ENCODE data around the gene GCSH.
"Not testable (repeated sequence)": the region's sequence is repeated elsewhere in the genome, so short reads cannot be mapped to it uniquely, and the experiment has no call there.

Gene GCSH

GRCh38 chr16:81123092-81123852 is 27.1 kb upstream of the GCSH start:
- Mint-ChIP-seq H3K4me3 (no peak overlapping the region), H3K9me3 (no peaks in the 10 kb centered on the region), H3K27ac (peak overlapping the region; percentile 70), H3K36me3 (ENCODE audit: low read depth) (no peaks in the 10 kb centered on the region), H3K4me1 (peaks cover 8% of the 10 kb centered on the region), H3K27me3 (ENCODE audit: low read depth, poor library complexity) (peaks cover 6% of the 10 kb centered on the region)
- DNase-seq, result no peak
- TF ChIP-seq CTCF (IDR thresholded peaks at IDR 0.05), result no peak

- Mint-ChIP-seq H3K9me3 (no peaks in the 10 kb centered on the region), H3K27ac (no peak overlapping the region), H3K27me3 (ENCODE audit: low read depth, poor library complexity) (peaks cover 5% of the 10 kb centered on the region), H3K4me1 (peaks cover 8% of the 10 kb centered on the region), H3K36me3 (ENCODE audit: low read depth) (no peaks in the 10 kb centered on the region), H3K4me3 (no peak overlapping the region)
- DNase-seq, result no peak
- TF ChIP-seq CTCF (IDR thresholded peaks at IDR 0.05), result no peak
Observed at GRCh38 chr16:81121474-81121990, 25.3 kb upstream of the GCSH start.

GRCh38 chr16:81117436-81117835 is 21.2 kb upstream of the GCSH start:
- Mint-ChIP-seq H3K4me1 (peaks cover 8% of the 10 kb centered on the region), H3K36me3 (ENCODE audit: low read depth) (no peaks in the 10 kb centered on the region), H3K4me3 (no peak overlapping the region), H3K27ac (no peak overlapping the region), H3K9me3 (no peaks in the 10 kb centered on the region), H3K27me3 (ENCODE audit: low read depth, poor library complexity) (peaks cover 9% of the 10 kb centered on the region)
- no peak for TF ChIP-seq CTCF (IDR thresholded peaks at IDR 0.05)
- no peak for DNase-seq

GRCh38 chr16:81116285-81116684 is 20.1 kb upstream of the GCSH start:
- Mint-ChIP-seq H3K9me3 (no peaks in the 10 kb centered on the region), H3K4me3 (no peak overlapping the region), H3K27me3 (ENCODE audit: low read depth, poor library complexity) (peaks cover 10% of the 10 kb centered on the region), H3K4me1 (peaks cover 8% of the 10 kb centered on the region), H3K36me3 (ENCODE audit: low read depth) (no peaks in the 10 kb centered on the region), H3K27ac (no peak overlapping the region)
- TF ChIP-seq CTCF (IDR thresholded peaks at IDR 0.05), result no peak
- no peak for DNase-seq

GRCh38 chr16:81112453-81112852 is 16.3 kb upstream of the GCSH start:
- Mint-ChIP-seq H3K9me3 (no peaks in the 10 kb centered on the region), H3K4me3 (no peak overlapping the region), H3K27me3 (ENCODE audit: low read depth, poor library complexity) (peaks cover 20% of the 10 kb centered on the region), H3K4me1 (peaks cover 14% of the 10 kb centered on the region), H3K36me3 (ENCODE audit: low read depth) (no peaks in the 10 kb centered on the region), H3K27ac (no peak overlapping the region)
- no peak for DNase-seq
- no peak for TF ChIP-seq CTCF (IDR thresholded peaks at IDR 0.05)

GRCh38 chr16:81109274-81109673 is 13.1 kb upstream of the GCSH start:
- H3K9me3 Mint-ChIP-seq; H3K4me3 Mint-ChIP-seq; DNase-seq; H3K27ac Mint-ChIP-seq; H3K36me3 Mint-ChIP-seq (ENCODE audit: low read depth): not testable (repeated sequence)
- H3K27me3 Mint-ChIP-seq (ENCODE audit: low read depth, poor library complexity), result peaks cover 22% of the 10 kb centered on the region
- peaks cover 17% of the 10 kb centered on the region for H3K4me1 Mint-ChIP-seq

Measured in nephron progenitor cell (in vitro differentiated cells).